ENCODE data around the gene CDC42BPA. TPM values are rescaled to one million over a fixed set of nuclear protein-coding genes. Genes with fewer than 3 reads are reported as not detected.

CDC42BPA gene
- total and polyA plus RNA-seq, 2 of the 8 experiments (the other 6 are each of a cell fraction or from before 2014, with no cell fraction given) = 7.1 to 28.5 TPM

DNA sequence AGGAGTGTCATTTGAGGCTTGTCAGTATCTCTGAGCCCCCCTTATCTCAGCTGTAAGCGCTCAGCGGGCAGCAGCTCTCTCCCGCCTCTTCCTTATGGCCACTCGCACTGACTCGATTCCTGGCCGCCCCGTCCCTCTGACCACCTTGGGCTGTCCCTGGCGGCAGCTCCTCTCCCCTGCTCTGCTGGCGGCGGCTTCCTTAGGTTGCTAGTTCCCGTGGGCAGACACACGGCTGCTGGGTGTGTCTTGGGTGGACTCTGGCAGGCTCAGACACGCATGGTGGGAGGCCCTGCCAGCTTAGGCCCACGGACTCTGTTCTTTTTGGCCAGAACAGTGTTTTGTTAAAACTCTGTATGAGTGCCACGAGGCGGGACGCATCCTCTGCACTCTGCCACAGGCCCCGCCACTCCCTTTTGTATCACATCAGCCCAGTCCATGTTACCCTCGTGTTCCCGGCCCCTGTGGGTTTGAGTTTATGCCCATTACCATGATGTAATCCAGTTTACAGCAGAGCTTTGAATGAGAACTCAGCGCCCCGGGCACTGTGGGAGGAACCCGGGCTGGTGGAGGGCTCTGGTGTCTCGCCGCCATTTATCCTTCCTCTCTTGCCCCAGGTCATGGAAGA is 332.3 kb downstream of the CDC42BPA start (continued):
- TF ChIP-seq, protein P1, sequence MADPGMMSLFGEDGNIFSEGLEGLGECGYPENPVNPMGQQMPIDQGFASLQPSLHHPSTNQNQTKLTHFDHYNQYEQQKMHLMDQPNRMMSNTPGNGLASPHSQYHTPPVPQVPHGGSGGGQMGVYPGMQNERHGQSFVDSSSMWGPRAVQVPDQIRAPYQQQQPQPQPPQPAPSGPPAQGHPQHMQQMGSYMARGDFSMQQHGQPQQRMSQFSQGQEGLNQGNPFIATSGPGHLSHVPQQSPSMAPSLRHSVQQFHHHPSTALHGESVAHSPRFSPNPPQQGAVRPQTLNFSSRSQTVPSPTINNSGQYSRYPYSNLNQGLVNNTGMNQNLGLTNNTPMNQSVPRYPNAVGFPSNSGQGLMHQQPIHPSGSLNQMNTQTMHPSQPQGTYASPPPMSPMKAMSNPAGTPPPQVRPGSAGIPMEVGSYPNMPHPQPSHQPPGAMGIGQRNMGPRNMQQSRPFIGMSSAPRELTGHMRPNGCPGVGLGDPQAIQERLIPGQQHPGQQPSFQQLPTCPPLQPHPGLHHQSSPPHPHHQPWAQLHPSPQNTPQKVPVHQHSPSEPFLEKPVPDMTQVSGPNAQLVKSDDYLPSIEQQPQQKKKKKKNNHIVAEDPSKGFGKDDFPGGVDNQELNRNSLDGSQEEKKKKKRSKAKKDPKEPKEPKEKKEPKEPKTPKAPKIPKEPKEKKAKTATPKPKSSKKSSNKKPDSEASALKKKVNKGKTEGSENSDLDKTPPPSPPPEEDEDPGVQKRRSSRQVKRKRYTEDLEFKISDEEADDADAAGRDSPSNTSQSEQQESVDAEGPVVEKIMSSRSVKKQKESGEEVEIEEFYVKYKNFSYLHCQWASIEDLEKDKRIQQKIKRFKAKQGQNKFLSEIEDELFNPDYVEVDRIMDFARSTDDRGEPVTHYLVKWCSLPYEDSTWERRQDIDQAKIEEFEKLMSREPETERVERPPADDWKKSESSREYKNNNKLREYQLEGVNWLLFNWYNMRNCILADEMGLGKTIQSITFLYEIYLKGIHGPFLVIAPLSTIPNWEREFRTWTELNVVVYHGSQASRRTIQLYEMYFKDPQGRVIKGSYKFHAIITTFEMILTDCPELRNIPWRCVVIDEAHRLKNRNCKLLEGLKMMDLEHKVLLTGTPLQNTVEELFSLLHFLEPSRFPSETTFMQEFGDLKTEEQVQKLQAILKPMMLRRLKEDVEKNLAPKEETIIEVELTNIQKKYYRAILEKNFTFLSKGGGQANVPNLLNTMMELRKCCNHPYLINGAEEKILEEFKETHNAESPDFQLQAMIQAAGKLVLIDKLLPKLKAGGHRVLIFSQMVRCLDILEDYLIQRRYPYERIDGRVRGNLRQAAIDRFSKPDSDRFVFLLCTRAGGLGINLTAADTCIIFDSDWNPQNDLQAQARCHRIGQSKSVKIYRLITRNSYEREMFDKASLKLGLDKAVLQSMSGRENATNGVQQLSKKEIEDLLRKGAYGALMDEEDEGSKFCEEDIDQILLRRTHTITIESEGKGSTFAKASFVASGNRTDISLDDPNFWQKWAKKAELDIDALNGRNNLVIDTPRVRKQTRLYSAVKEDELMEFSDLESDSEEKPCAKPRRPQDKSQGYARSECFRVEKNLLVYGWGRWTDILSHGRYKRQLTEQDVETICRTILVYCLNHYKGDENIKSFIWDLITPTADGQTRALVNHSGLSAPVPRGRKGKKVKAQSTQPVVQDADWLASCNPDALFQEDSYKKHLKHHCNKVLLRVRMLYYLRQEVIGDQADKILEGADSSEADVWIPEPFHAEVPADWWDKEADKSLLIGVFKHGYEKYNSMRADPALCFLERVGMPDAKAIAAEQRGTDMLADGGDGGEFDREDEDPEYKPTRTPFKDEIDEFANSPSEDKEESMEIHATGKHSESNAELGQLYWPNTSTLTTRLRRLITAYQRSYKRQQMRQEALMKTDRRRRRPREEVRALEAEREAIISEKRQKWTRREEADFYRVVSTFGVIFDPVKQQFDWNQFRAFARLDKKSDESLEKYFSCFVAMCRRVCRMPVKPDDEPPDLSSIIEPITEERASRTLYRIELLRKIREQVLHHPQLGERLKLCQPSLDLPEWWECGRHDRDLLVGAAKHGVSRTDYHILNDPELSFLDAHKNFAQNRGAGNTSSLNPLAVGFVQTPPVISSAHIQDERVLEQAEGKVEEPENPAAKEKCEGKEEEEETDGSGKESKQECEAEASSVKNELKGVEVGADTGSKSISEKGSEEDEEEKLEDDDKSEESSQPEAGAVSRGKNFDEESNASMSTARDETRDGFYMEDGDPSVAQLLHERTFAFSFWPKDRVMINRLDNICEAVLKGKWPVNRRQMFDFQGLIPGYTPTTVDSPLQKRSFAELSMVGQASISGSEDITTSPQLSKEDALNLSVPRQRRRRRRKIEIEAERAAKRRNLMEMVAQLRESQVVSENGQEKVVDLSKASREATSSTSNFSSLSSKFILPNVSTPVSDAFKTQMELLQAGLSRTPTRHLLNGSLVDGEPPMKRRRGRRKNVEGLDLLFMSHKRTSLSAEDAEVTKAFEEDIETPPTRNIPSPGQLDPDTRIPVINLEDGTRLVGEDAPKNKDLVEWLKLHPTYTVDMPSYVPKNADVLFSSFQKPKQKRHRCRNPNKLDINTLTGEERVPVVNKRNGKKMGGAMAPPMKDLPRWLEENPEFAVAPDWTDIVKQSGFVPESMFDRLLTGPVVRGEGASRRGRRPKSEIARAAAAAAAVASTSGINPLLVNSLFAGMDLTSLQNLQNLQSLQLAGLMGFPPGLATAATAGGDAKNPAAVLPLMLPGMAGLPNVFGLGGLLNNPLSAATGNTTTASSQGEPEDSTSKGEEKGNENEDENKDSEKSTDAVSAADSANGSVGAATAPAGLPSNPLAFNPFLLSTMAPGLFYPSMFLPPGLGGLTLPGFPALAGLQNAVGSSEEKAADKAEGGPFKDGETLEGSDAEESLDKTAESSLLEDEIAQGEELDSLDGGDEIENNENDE (IDR thresholded peaks at IDR 0.05; ENCODE audit: insufficient replicate concordance, low read length) = no peak
- TF ChIP-seq NRF1 (IDR thresholded peaks at IDR 0.05; ENCODE audit: low read depth, low read length) (no peak), RAD21 (IDR thresholded peaks at IDR 0.05 in 1 of 2, conservative IDR thresholded peaks at IDR 0.05 in 1 of 2; ENCODE audit: low read depth in 2 of 2, low read length in 2 of 2) (no peak), KDM1A (IDR thresholded peaks at IDR 0.05; ENCODE audit: borderline replicate concordance, low read length) (no peak), EP300 (IDR thresholded peaks at IDR 0.05; ENCODE audit: borderline replicate concordance in 1 of 2, low read depth in 2 of 2, low read length in 2 of 2) (no peak), RBBP5 (IDR thresholded peaks at IDR 0.05; ENCODE audit: borderline replicate concordance, low read depth, low read length) (no peak), RFX5 (IDR thresholded peaks at IDR 0.05; ENCODE audit: borderline replicate concordance, low read depth, low read length) (no peak), SP1 (IDR thresholded peaks at IDR 0.05; ENCODE audit: low read depth, low read length) (no peak)
- TF ChIP-seq, protein P2, sequence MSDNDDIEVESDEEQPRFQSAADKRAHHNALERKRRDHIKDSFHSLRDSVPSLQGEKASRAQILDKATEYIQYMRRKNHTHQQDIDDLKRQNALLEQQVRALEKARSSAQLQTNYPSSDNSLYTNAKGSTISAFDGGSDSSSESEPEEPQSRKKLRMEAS (IDR thresholded peaks at IDR 0.05) = no peak

All from H1 (cell line).